Activated CD8-positive, alpha-beta T cell treated with anti-CD3 and anti-CD28 coated beads for 36 hours (primary cell): ENCODE results near the gene WDR49. TPM values are rescaled to one million over a fixed set of nuclear protein-coding genes. Genes with fewer than 3 reads are reported as not detected.

Source experiments
- ATAC-seq: fragments of 200-7000 bp; cut with Tn5 transposase; one replicate; pipeline ENCODE4 v1.10.0; 2021; ENCODE audit warnings: mild to moderate bottlenecking, moderate library complexity
- CTCF ChIA-PET: fragments of 350-600 bp; sonication (Branson Sonifier 250); formaldehyde crosslinking; loops from one replicate; lab custom pipeline; 2021; ENCODE audit warnings: antibody characterized with exemption; lab: Charles Lee
- POLR2A ChIA-PET: fragments of 350-600 bp; sonication (Branson Sonifier 250); formaldehyde crosslinking; loops from one replicate; lab custom pipeline; 2021; ENCODE audit warnings: antibody characterized with exemption; lab: Charles Lee
- DNase-seq: peaks from one replicate; pipeline ENCODE4 v3.0.0-alpha.2; 2020
- H3K27ac Mint-ChIP-seq: one replicate; pipeline ENCODE4 v1.8.0; 2021; ENCODE audit warnings: mild to moderate bottlenecking, mixed read lengths
- H3K27me3 Mint-ChIP-seq: one replicate; pipeline ENCODE4 v1.8.0; 2021; ENCODE audit warnings: mixed read lengths
- H3K36me3 Mint-ChIP-seq: one replicate; pipeline ENCODE4 v1.8.0; 2021; ENCODE audit warnings: low read depth, mixed read lengths
- H3K4me1 Mint-ChIP-seq: one replicate; pipeline ENCODE4 v1.8.0; 2021; ENCODE audit warnings: low read depth, mixed read lengths
- H3K4me3 Mint-ChIP-seq: one replicate; pipeline ENCODE4 v1.8.0; 2021; ENCODE audit warnings: mild to moderate bottlenecking, moderate library complexity, mixed read lengths
- H3K9me3 Mint-ChIP-seq: one replicate; pipeline ENCODE4 v1.8.0; 2021; ENCODE audit warnings: mixed read lengths
- CTCF ChIP-seq: fragments of 200-600 bp; IDR thresholded peaks from one replicate; pipeline ENCODE4 v1.8.0; 2022; ENCODE audit warnings: antibody characterized with exemption, mild to moderate bottlenecking
- intact Hi-C: fragments of 100-400 bp; cut with micrococcal nuclease; formaldehyde crosslinking; loops from one replicate; pipeline ENCODE4 v1.10.0; 2022
- total RNA-seq, 2 experiments: library from RNA; stranded (reverse); gene quantifications; one replicate each; pipeline ENCODE4 v1.2.3, GENCODE V29; 2021

WDR49 gene
- total RNA-seq, 2 experiments from 2014 or later, result 0.29 to 0.36 TPM

- no peak for DNase-seq
- no peak for ATAC-seq
- no peak overlapping the region for H3K27ac Mint-ChIP-seq
These were observed 169.8 kb downstream of the WDR49 start for GRCh38 chr3:167483708-167484475.

GRCh38 chr3:167481164-167481563 lies 172.6 kb downstream of the WDR49 start:
- intact Hi-C loops, result no loop called here
- Mint-ChIP-seq H3K27ac (no peak overlapping the region), H3K9me3 (peaks cover 4% of the 10 kb centered on the region), H3K4me1 (no peaks in the 10 kb centered on the region), H3K36me3 (no peaks in the 10 kb centered on the region), H3K4me3 (no peak overlapping the region), H3K27me3 (no peaks in the 10 kb centered on the region)
- DNase-seq (no peak), ATAC-seq (no peak)
- no peak for TF ChIP-seq CTCF
- ChIA-PET CTCF (no interaction called here), POLR2A (no interaction called here)

More at GRCh38 chr3:167483708-167484475, 169.8 kb downstream of the WDR49 start:
- H3K27me3 Mint-ChIP-seq, result no peaks in the 10 kb centered on the region
- CTCF ChIA-PET, result no interaction called here
- peaks cover 4% of the 10 kb centered on the region for H3K9me3 Mint-ChIP-seq
- POLR2A ChIA-PET, result no interaction called here
- intact Hi-C loops, result no loop called here
- H3K36me3 Mint-ChIP-seq, result no peaks in the 10 kb centered on the region
- no peak overlapping the region for H3K4me3 Mint-ChIP-seq
- H3K4me1 Mint-ChIP-seq, result no peaks in the 10 kb centered on the region
- TF ChIP-seq CTCF, result no peak

- ATAC-seq (no peak), DNase-seq (no peak)
- intact Hi-C loops, result no loop called here
- no peak overlapping the region for H3K4me3 Mint-ChIP-seq
- TF ChIP-seq CTCF, result no peak
- peaks cover 1% of the 10 kb centered on the region for H3K9me3 Mint-ChIP-seq
- no peaks in the 10 kb centered on the region for H3K27me3 Mint-ChIP-seq
- H3K4me1 Mint-ChIP-seq, result no peaks in the 10 kb centered on the region
- H3K27ac Mint-ChIP-seq, result no peak overlapping the region
- no peaks in the 10 kb centered on the region for H3K36me3 Mint-ChIP-seq
- CTCF ChIA-PET, result no interaction called here
- POLR2A ChIA-PET, result no interaction called here
These were observed 173.0 kb downstream of the WDR49 start for GRCh38 chr3:167480748-167481147.

- intact Hi-C loops, result no loop called here
- H3K4me1 Mint-ChIP-seq, result no peaks in the 10 kb centered on the region
- DNase-seq (no peak), ATAC-seq (no peak)
- H3K36me3 Mint-ChIP-seq, result no peaks in the 10 kb centered on the region
- H3K27me3 Mint-ChIP-seq, result no peaks in the 10 kb centered on the region
- ChIA-PET POLR2A (no interaction called here), CTCF (no interaction called here)
- H3K4me3 Mint-ChIP-seq, result no peak within 1 kb of the TSS
- H3K27ac Mint-ChIP-seq, result no peak within 1 kb of the TSS
- no peaks in the 10 kb centered on the region for H3K9me3 Mint-ChIP-seq
- TF ChIP-seq CTCF, result no peak
These were observed 179.9 kb downstream of the WDR49 start, which contains the start of gene SERPINI2 for GRCh38 chr3:167473863-167474262. Gene SERPINI2 (minus strand): TSS chr3:167474042. CDS start chr3:167471834, 2,208 bp downstream.

GRCh38 chr3:167469381-167469780 lies 184.4 kb downstream of the WDR49 start:
- no peak for DNase-seq
- Mint-ChIP-seq H3K27me3 (no peaks in the 10 kb centered on the region), H3K27ac (no peak overlapping the region), H3K4me1 (no peaks in the 10 kb centered on the region), H3K4me3 (no peak overlapping the region), H3K9me3 (no peaks in the 10 kb centered on the region), H3K36me3 (no peaks in the 10 kb centered on the region)
- CTCF ChIA-PET, result no interaction called here
- TF ChIP-seq CTCF, result no peak
- intact Hi-C loops, result no loop called here
- POLR2A ChIA-PET, result no interaction called here
- ATAC-seq, result no peak
